Measurements from ENCODE around the gene CCL17.

Gene CCL17

DNA sequence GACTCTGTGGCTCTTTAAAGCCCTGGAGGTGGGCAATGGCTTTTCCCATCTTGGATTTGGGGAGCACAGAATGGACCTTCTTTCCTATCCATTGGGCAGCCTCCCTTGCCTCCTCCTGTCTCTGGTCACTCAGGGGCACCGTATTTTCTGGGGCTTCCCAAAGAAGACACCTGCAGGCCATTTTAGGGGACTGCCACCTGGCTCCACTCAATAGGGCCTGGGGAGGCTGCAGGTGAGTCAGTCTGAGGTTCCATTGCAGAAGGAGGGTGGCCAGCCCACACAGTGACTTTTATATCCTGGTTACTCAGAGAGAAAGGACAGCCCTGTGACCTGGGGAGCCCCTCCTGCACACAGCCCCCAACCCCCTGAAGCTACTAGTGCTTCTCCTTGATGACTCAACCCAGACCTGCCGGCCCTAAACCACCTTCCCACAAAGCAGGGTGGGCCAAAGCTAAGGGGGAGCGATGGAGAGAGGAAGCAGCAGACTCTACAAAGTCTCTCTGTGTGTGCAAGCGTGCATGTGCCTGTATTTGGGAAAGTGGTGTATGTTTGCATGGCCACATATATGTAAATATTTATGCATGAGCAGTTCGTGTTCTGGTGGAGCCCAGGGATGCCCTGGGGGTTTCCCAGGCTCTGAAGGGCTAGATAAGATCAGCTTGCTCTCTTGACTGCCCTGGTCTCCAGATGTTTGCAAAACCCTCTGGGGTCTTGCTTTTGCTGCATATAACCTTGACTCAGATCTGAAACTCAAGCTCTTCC lies 27.3 kb upstream of the CCL17 start:
- peak; percentile 10 to 15 (median 12) for DNase-seq (ENCODE audit: low read depth in 2 of 3, low spot score in 1 of 3)

DNA sequence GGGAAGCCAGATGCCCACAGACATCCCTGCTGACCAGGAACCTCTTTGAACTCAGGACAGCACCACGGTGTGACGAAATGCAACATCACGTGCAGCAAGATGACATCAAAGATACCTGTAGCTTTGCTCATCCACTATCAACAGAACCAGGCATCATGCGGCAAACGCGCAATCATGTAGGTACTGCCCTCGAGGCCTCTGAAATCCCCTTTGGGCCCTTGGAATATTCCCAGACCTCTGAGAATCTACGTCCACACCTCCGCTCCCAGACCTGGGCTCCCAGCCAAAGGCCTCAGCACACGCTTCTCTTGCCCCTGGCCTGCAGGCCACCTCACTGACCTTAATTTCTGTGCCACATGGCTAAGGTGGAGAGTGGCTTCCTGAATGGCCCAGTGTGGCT lies 25.0 kb upstream of the CCL17 start:
- no peak for DNase-seq (ENCODE audit: low read depth in 2 of 3, low spot score in 1 of 3)

GRCh38 chr16:57380671-57381462 lies 23.7 kb upstream of the CCL17 start:
- DNase-seq (ENCODE audit: low read depth in 2 of 3, low spot score in 1 of 3): no peak

GRCh38 chr16:57381791-57382534 lies 22.6 kb upstream of the CCL17 start:
- DNase-seq (ENCODE audit: low read depth in 2 of 3, low spot score in 1 of 3): no peak

- no peak for DNase-seq (ENCODE audit: low read depth in 2 of 3, low spot score in 1 of 3)
Measured at GRCh38 chr16:57382535-57383275, 21.9 kb upstream of the CCL17 start.

GRCh38 chr16:57383276-57384247 lies 21.0 kb upstream of the CCL17 start:
- DNase-seq (ENCODE audit: low read depth in 2 of 3, low spot score in 1 of 3): no peak

GRCh38 chr16:57384248-57385070 lies 20.1 kb upstream of the CCL17 start:
- no peak for DNase-seq (ENCODE audit: low read depth in 2 of 3, low spot score in 1 of 3)

DNA sequence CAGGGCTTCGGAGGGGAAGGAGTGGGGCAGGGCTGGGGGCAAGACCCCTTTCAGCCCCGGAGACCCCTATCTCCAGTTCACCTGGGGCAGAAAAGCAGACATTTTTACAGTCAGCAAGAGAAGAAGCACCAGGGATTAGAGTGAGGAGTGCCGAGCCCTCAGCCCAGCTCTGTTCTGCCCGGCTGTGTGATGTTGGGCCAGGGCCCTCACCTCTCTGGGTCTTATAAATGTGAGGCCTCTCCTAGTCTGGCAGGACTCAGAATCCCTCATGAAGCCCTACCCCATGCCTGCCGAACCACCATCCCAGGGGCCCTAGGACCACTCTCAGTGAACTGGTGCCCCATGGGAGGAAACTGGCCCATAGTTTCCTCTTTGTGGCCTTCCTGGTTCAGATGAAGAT lies 19.5 kb upstream of the CCL17 start:
- DNase-seq (ENCODE audit: low read depth in 2 of 3, low spot score in 1 of 3): no peak

- DNase-seq (ENCODE audit: low read depth in 2 of 3, low spot score in 1 of 3): no peak
Measured at GRCh38 chr16:57386381-57386951, 18.1 kb upstream of the CCL17 start.

DNA sequence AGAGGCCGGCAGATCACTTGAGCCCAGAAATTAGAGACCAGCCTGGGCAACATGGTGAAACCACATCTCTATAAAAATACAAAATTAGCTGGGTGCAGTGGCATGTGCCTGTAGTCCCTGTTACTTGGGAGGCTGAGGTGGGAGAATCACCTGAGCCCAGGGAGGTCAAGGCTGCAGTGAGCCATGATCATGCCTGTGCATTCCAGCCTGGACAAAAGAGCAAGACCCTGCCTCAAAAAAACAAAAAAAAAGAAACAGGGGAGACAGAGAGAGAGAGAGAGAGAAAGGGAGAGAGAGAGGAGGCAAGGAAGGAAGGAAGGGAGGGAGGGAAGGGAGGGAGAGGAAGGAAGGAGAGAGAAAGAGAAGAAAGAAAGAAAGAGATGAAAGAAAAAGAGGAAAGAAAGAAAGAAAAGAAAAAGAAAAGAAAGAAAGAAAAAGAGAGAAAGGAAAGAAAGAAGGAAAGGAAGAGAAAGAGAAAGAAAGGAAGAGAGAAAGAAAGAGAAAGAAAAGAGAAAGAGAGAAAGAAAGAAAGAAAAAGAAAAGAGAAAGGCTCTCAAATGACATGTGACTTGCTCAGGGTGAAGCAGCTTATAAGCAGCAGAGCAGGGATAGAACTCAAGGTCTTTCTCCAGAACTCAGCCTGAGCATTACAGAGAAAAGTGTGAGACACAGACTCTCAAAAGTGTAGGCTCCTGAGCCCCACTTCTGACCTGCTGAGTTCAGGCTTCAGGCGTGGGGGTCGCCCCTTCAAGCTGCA lies 16.8 kb upstream of the CCL17 start:
- DNase-seq (ENCODE audit: low read depth in 2 of 3, low spot score in 1 of 3): no peak

DNA sequence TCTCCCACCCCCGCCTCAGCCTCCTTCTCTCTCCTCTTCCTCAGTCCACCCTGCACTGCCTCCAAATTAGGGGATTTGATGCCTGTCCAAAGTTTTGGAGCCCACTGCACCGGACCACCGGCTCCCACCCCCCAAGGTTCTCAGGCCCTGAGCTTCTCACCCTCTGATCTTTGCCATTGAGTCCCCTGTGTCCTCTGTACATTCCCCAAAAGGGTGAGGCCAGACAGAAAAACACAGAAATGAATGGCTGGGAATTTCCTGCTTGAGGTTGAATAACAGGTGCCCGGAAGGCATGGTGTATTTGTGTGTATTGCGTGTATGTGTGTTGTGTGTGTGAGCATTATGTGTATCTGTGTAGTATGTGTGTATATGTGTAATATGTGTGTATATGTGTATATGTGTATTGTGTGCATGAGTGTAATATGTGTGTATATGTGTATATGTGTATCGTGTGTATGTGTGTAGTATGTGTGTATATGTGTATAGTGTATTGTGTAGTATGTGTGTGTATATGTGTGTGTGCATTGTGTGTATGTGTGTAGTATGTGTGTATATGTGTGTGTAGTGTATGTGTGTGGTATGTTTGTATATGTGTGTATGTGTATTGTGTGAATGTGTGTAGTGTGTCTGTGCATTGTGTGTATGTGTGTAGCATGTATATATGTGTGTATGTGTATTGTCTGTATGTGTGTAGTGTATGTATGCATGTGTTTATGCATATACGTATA lies 16.0 kb upstream of the CCL17 start:
- no peak for DNase-seq (ENCODE audit: low read depth in 2 of 3, low spot score in 1 of 3)

GRCh38 chr16:57389087-57389468 lies 15.5 kb upstream of the CCL17 start:
- DNase-seq (ENCODE audit: low read depth in 2 of 3, low spot score in 1 of 3): no peak

DNA sequence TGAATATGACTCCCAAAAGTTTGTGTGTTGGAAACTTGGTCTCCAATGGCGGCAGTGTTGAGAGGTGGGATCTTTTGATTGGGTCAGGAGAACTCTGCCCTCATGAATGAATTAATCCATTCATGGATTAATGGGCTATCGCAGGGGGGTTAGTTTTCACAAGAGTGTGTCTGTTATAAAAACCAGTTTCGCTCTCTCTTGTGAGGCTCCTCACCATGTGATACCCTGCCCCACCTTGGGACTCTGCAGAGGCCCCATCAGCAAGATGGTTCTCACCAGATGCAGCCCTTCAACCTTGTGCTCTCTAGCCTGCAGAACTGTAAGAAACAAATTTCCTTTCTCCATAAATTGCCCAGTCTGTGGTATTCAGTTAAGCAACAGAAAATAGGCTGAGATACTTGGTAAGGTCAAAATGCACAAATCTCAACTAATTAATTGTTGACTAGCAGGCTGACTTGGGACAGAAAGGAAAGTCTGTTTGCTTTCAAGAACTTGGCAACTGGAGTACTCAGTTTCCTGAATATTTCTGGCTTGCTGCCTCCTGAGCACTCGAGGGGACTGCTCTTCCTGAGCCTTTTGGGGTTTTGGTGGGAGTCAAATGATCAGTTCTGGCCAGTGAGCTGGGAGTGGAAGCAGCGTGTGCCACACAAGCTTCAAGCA lies 13.8 kb upstream of the CCL17 start:
- DNase-seq (ENCODE audit: low read depth in 2 of 3, low spot score in 1 of 3): no peak

DNA sequence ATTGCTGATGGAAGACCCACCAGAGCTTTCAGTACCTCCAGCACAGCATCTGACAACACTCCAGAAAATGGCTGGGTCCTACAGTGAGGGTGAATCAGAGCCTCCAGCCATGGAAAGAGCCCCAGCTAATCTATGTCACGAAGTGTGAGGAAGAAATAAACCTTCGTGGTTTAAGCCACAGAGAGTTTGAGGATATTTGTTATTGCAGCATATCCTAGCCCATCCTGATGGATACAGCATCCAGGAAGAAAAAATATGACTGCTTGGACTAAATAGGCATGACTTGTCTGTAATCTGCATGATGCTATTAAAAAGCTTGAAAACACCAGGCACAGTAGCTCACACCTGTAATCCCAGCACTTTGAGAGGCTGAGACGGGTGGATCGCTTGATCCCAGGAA lies 13.3 kb upstream of the CCL17 start:
- no peak for DNase-seq (ENCODE audit: low read depth in 2 of 3, low spot score in 1 of 3)

GRCh38 chr16:57391708-57392107 lies 12.9 kb upstream of the CCL17 start:
- no peak for DNase-seq (ENCODE audit: low read depth in 2 of 3, low spot score in 1 of 3)

DNA sequence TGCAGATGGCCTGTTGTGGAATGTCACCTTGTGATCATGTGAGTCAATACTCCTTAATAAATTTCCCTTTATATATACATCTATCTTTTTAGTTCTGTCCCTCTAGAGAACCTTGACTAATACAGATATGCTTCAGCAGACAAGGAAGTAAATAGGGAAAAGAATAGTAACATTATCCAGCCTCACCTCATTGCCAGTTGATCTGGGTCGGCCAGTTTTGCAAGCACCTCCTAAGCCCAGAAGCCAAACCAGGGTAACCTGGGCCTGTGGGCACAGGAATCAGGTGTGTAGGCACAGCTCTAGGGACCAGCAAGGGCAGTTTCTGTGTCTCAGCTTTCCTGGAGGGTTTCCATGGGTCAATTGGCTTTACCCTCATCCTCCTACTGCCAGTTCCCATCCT lies 11.9 kb upstream of the CCL17 start:
- no peak for DNase-seq (ENCODE audit: low read depth in 2 of 3, low spot score in 1 of 3)

DNA sequence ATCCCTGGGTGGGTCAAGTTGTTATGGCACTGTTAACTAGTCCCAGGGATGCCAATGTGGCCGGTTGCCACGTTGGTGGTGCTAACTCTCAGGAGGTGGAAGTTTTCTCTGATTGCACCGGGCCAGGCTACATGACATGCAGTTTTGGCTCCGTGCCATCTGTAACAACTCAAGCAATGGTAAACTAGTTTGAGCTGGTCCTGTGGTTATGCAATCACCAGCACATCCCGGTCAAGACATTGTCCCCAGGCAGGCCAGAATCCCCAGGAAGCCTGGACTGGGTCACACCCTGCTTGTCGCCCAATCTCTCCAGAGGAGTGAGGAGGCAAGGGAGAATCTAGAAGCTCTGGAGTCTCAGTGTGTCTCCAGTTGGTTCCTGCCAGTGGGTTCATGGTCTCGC lies 10.1 kb upstream of the CCL17 start:
- no peak for DNase-seq (ENCODE audit: low read depth in 2 of 3, low spot score in 1 of 3)
